ENCODE measurements around the gene TSSK3.
A peak's percentile ranks its signal among the peaks of the same experiment; 100 is the strongest.

The TSSK3 gene

GRCh38 chr1:32405672-32406467 lies 43.5 kb downstream of the TSSK3 start:
- no peak for DNase-seq

- DNase-seq, result no peak
Measured at GRCh38 chr1:32406629-32407111, 44.3 kb downstream of the TSSK3 start.

- peak in 1 of 2 experiments; percentile 67 for DNase-seq
Measured at GRCh38 chr1:32411261-32411660, 48.9 kb downstream of the TSSK3 start.

- peak; percentile 71 to 88 for DNase-seq
Measured at GRCh38 chr1:32413507-32414185, 51.3 kb downstream of the TSSK3 start.
